Measurements from ENCODE around the gene MSMB. TPM values are rescaled to one million over a fixed set of nuclear protein-coding genes. Genes with fewer than 3 reads are reported as not detected.

Gene MSMB
- polyA plus RNA-seq, 1 of the 3 experiments (the other 2 are of a cell fraction) = not detected

DNA sequence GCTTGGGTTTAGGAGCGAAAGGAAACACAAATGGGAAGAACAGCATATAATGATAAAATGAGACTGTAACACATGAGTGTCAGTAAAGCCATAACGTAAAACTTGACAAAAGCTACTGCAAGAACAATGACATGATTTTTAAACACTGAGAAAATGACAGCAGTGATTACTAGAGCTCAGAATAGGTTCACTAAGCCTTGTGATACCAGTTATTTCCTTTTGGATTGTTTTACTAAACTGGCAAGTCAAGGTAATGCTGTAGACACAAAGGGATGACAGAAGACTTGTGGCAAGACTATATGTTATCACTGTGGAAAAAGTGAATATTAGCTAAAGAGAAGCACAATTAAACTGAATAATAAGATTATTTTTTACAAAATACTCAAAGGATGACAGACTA is 28.3 kb downstream of the MSMB start:
- DNase-seq = no peak
- Histone ChIP-seq H3K9ac (no peak overlapping the region), H3K9me2 (no peaks in the 10 kb centered on the region), H3F3A (replicated peaks; ENCODE audit: insufficient read depth) (peaks cover 11% of the 10 kb centered on the region), H2AFZ (ENCODE audit: low read depth) (no peak overlapping the region), H3K79me2 (ENCODE audit: insufficient read depth) (peaks cover 83% of the 10 kb centered on the region), H4K20me1 (ENCODE audit: insufficient read depth) (peaks cover 30% of the 10 kb centered on the region), H3K36me3 (replicated peaks in 1 of 2; ENCODE audit: control insufficient read depth in 1 of 2, insufficient read depth in 2 of 2, low read length in 1 of 2) (peaks cover 35 to 38% of the 10 kb centered on the region in 2 experiments), H3K9me3 (no peaks in the 10 kb centered on the region), H3K27ac (ENCODE audit: low read depth in 2 of 2, low read length in 1 of 2) (no peak overlapping the region), H3K27me3 (ENCODE audit: insufficient read depth) (no peaks in the 10 kb centered on the region), H3K4me1 (ENCODE audit: control insufficient read depth in 1 of 2, insufficient read depth in 2 of 2, low read depth in 1 of 2, low read length in 1 of 2) (peaks cover 5 to 22% of the 10 kb centered on the region in 2 experiments), H3K4me2 (no peak overlapping the region), H3K4me3 (ENCODE audit: low read depth in 2 of 2, low read length in 1 of 2) (no peak overlapping the region)
- WGBS (ENCODE audit: low lambda C conversion rate) = 98% methylated on average over 2 of the region's 2 CpGs
- CTCF ChIA-PET = interaction anchor here (1.0 to 4.1 kb wide), 3 partner anchors 11 to 212 kb away, joined by 3 to 24 read pairs (median 4); partner anchors contain the start of gene NCOA4
- TF ChIP-seq NFIC (IDR thresholded peaks at IDR 0.05; ENCODE audit: borderline replicate concordance) (no peak), ZBTB33 (IDR thresholded peaks at IDR 0.05; ENCODE audit: borderline replicate concordance, low read depth) (no peak), TAF1 (IDR thresholded peaks at IDR 0.05; ENCODE audit: borderline replicate concordance, low read depth, low read length) (no peak), RAD21 (IDR thresholded peaks at IDR 0.05; ENCODE audit: low read length) (no peak)
- POLR2A ChIA-PET = no interaction called here

DNA sequence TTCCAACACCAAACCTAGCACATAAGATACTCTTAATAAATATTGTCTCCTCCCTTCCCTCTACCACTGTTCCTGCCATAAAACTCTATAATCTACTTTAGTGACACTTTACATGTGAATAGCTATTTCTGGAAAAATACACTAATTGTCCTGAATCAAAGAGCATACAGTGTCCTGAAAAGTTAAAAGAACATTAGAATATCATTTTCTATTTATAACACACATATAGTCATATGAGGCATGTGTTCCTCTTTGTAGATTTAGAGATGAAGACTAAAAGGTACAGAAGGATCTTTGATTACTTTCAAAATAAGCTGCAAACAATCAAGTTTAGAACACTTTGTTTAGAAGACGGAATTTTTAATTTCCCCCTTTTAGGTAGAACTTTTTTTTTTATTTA is 29.3 kb downstream of the MSMB start:
- Histone ChIP-seq H3K36me3 (replicated peaks in 1 of 2; ENCODE audit: control insufficient read depth in 1 of 2, insufficient read depth in 2 of 2, low read length in 1 of 2) (peaks cover 44 to 47% of the 10 kb centered on the region in 2 experiments), H3K9ac (no peak overlapping the region), H3K4me3 (ENCODE audit: low read depth in 2 of 2, low read length in 1 of 2) (no peak overlapping the region), H3K4me1 (ENCODE audit: control insufficient read depth in 1 of 2, insufficient read depth in 2 of 2, low read depth in 1 of 2, low read length in 1 of 2) (peaks cover 3 to 22% of the 10 kb centered on the region in 2 experiments), H3K79me2 (ENCODE audit: insufficient read depth) (peaks cover 74% of the 10 kb centered on the region), H4K20me1 (ENCODE audit: insufficient read depth) (peaks cover 30% of the 10 kb centered on the region), H3K9me2 (no peaks in the 10 kb centered on the region), H3K4me2 (no peak overlapping the region), H3K27me3 (ENCODE audit: insufficient read depth) (no peaks in the 10 kb centered on the region), H3K9me3 (no peaks in the 10 kb centered on the region), H3K27ac (ENCODE audit: low read depth in 2 of 2, low read length in 1 of 2) (no peak overlapping the region), H3F3A (replicated peaks; ENCODE audit: insufficient read depth) (peaks cover 9% of the 10 kb centered on the region), H2AFZ (ENCODE audit: low read depth) (no peak overlapping the region)
- no peak for DNase-seq
- POLR2A ChIA-PET = no interaction called here
- 95% methylated on average over 1 of the region's 1 CpG for WGBS (ENCODE audit: low lambda C conversion rate)
- TF ChIP-seq GABPA (IDR thresholded peaks at IDR 0.05; ENCODE audit: low read depth) (no peak), CTCF (IDR thresholded peaks at IDR 0.05) (no peak), MEF2A (IDR thresholded peaks at IDR 0.05; ENCODE audit: borderline replicate concordance, low read depth) (no peak), TCF12 (IDR thresholded peaks at IDR 0.05) (no peak), YY1 (IDR thresholded peaks at IDR 0.05; ENCODE audit: low read depth) (no peak), REST (IDR thresholded peaks at IDR 0.05; ENCODE audit: low read depth, low read length) (no peak), EZH2phosphoT487 (IDR thresholded peaks at IDR 0.05; ENCODE audit: borderline replicate concordance, low read depth) (no peak), CHD2 (IDR thresholded peaks at IDR 0.05; ENCODE audit: low read length, partially characterized antibody) (no peak), POLR2AphosphoS5 (IDR thresholded peaks at IDR 0.05; ENCODE audit: low read depth, low read length) (no peak), TEAD4 (IDR thresholded peaks at IDR 0.05; ENCODE audit: borderline replicate concordance, insufficient read depth) (no peak)
- TF ChIP-seq, protein P1, sequence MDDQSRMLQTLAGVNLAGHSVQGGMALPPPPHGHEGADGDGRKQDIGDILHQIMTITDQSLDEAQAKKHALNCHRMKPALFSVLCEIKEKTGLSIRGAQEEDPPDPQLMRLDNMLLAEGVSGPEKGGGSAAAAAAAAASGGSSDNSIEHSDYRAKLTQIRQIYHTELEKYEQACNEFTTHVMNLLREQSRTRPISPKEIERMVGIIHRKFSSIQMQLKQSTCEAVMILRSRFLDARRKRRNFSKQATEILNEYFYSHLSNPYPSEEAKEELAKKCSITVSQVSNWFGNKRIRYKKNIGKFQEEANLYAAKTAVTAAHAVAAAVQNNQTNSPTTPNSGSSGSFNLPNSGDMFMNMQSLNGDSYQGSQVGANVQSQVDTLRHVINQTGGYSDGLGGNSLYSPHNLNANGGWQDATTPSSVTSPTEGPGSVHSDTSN (IDR thresholded peaks at IDR 0.05) = no peak
- CTCF ChIA-PET = interaction anchor here (1.0 to 4.1 kb wide), 3 partner anchors 12 to 213 kb away, joined by 3 to 24 read pairs (median 4); partner anchors contain the start of gene NCOA4
